ENCODE results near the gene NOL12.

DNA sequence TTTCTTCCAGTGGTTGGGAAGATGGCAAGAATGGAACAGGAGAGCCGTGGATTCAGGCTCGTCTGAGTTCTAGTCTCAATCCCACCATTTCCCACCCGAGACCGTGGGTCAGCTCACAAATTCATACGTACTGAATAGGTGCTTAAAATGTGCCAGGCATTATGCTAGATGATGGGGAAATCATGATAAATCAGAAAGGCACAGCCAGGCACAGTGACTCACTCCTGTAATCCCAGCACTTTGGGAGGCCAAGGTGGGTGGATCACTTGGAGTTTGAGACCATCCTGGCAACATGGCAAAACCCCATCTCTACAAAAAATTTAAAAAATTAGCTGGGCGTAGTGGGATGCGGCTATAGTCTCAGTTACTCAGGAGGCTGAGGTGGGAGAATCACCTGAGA is 17.8 kb downstream of the NOL12 start:
- TF ChIP-seq CTCF (IDR thresholded peaks at IDR 0.05; ENCODE audit: insufficient read depth, low read length) (no peak), GABPA (IDR thresholded peaks at IDR 0.05; ENCODE audit: low read depth) (no peak), REST (IDR thresholded peaks at IDR 0.05; ENCODE audit: insufficient replicate concordance, low read depth) (no peak)
